Ishikawa (cell line): ENCODE measurements around the gene EVPL.

ENCODE experiments used
- CEBPB ChIP-seq: IDR thresholded peaks from 2 replicates; pipeline ENCODE4 v1.6.1; 2012
- EP300 ChIP-seq: IDR thresholded peaks from 2 replicates; pipeline ENCODE4 v1.6.1; 2012; ENCODE audit warnings: borderline replicate concordance
- MAX ChIP-seq: IDR thresholded peaks from 2 replicates; pipeline ENCODE4 v1.6.1; 2012
- NFIC ChIP-seq: IDR thresholded peaks from 2 replicates; pipeline ENCODE4 v1.6.1; 2012
- RAD21 ChIP-seq: IDR thresholded peaks from 2 replicates; pipeline ENCODE4 v1.6.1; 2012; ENCODE audit warnings: low read depth
- REST ChIP-seq: IDR thresholded peaks from 2 replicates; pipeline ENCODE4 v1.6.1; 2012; ENCODE audit warnings: low read depth, mild to moderate bottlenecking
- ZBTB7A ChIP-seq: IDR thresholded peaks from 2 replicates; pipeline ENCODE4 v1.6.1; 2012; ENCODE audit warnings: low read depth

- no peak for TF ChIP-seq MAX
- TF ChIP-seq EP300, result no peak
- TF ChIP-seq NFIC, result no peak
- peak; percentile 88 for TF ChIP-seq ZBTB7A
- TF ChIP-seq CEBPB, result no peak
- no peak for TF ChIP-seq REST
- no peak for TF ChIP-seq RAD21
Measured at GRCh38 chr17:76000755-76001521, 26.2 kb downstream of the EVPL start, which contains the start of gene CDK3.
